ENCODE measurements around the gene RNF17. TPM values are rescaled to one million over a fixed set of nuclear protein-coding genes. Genes with fewer than 3 reads are reported as not detected.

The RNF17 gene
- total RNA-seq, 1 donor from 2014 or later, result not detected

DNA sequence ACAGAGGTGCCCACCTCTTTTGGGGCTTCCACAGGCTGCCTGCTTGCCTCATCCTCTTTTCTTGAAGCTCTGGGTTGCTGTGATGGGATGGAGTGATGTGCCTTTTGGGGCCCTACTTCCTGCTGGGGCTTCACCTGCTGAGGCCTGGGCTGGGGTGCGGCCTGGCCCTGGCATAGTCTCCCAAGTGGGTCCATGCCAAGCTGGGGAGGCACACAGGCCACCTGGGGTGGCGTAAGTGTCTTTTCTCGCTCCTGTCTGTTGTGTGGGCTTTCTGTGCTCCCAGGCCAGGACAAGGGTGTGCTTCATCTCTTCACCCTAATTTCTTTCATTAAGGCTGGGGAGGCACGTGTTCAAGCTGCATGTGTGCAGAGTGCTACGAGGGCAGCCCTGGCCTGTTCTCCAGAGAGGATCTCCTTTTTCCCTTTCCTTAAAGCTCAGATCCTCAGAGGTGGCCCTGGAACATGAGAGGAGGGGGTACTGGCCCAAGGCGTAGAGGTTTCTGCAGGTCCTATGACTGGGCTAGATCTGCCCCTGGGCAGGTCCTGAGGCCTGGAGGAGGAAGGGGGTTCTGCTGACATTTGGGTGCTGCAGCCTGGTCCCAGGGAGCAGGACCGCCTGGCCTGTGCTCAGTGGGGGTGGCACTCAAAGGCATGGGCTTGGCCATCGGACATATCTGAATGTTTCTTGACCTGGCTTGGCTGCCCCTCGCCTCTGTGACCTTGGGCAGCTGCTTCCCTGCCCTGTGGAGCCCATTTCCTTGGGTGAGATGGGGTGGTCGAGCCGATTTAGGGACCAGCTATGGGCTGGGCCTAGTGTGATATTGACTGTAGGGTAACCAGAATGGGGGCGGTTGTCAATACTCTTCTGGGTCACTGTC lies 23.7 kb upstream of the RNF17 start:
- peaks cover 14% of the 10 kb centered on the region for H3K27me3 ChIP-seq (ENCODE audit: low read depth)
- no peak overlapping the region for H3K4me3 ChIP-seq
- intact Hi-C loops (cut with DNase I), result no loop called here
- no peak overlapping the region for H3K27ac ChIP-seq
- no peak for DNase-seq
- H3K36me3 ChIP-seq, result no peaks in the 10 kb centered on the region
- H3K4me1 ChIP-seq, result no peaks in the 10 kb centered on the region
- H3K9me3 ChIP-seq, result no peaks in the 10 kb centered on the region
- TF ChIP-seq, protein P1, sequence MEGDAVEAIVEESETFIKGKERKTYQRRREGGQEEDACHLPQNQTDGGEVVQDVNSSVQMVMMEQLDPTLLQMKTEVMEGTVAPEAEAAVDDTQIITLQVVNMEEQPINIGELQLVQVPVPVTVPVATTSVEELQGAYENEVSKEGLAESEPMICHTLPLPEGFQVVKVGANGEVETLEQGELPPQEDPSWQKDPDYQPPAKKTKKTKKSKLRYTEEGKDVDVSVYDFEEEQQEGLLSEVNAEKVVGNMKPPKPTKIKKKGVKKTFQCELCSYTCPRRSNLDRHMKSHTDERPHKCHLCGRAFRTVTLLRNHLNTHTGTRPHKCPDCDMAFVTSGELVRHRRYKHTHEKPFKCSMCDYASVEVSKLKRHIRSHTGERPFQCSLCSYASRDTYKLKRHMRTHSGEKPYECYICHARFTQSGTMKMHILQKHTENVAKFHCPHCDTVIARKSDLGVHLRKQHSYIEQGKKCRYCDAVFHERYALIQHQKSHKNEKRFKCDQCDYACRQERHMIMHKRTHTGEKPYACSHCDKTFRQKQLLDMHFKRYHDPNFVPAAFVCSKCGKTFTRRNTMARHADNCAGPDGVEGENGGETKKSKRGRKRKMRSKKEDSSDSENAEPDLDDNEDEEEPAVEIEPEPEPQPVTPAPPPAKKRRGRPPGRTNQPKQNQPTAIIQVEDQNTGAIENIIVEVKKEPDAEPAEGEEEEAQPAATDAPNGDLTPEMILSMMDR (IDR thresholded peaks at IDR 0.05), result no peak
- ATAC-seq, result no peak

DNA sequence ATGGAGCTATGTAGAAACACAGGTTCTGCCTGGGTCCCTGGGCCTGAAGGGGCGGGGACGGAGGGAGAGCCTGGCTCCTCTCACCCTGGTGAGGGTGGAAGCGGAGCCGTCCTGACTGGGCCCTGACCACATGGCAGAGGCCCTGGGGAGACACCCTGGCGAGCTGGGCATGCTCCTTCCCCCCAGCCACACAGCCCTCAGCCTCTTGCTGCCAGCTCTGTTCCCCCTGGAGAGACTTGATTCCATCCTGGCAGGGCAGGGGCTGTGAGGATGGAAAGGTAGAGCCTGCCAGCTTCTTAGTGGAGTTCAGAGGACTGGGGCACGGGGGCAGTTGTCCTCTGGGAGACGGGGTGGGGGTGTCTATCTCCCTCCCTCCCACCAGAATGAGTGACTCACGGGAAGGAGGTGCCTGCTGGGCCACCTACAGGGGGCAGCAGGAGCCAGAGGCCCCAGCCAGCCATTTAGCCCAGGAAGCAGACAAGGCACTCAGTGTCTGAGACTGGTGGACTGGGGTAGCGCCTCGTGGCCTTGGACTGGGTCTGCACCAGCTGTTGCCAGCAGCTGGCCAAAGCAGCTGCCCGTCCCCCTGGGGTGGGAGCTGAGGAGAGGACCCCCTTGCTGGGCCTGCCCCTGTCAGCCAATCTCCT lies 22.8 kb upstream of the RNF17 start:
- intact Hi-C loops (cut with DNase I), result no loop called here
- TF ChIP-seq, protein P1 (IDR thresholded peaks at IDR 0.05), result no peak
- no peaks in the 10 kb centered on the region for H3K9me3 ChIP-seq
- no peaks in the 10 kb centered on the region for H3K36me3 ChIP-seq
- no peak overlapping the region for H3K27ac ChIP-seq
- H3K27me3 ChIP-seq (ENCODE audit: low read depth), result peaks cover 23% of the 10 kb centered on the region
- ATAC-seq (peak in 1 of 2 donors; percentile 11), DNase-seq (no peak)
- H3K4me1 ChIP-seq, result no peaks in the 10 kb centered on the region
- H3K4me3 ChIP-seq, result no peak overlapping the region

DNA sequence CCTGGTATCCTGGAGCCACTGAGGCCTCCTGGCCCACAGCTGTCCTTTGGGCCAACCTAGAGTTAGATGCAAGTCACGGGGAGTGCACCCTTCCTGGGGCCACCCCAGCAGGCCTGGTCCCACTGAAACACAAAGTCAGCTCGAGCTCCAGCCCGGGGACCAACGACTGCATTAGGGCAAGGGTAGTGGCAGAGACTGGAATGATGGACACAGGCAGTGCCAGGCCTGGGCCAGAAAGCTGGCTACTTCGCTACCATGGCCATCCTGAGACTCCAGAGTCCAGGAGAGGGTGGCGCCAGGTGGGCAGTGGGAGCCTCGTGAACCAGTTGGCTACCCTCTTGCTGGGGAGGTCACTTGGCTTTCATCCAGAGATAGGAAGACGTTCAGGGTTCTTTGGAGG lies 22.2 kb upstream of the RNF17 start:
- Histone ChIP-seq H3K27me3 (ENCODE audit: low read depth) (peaks cover 29% of the 10 kb centered on the region), H3K9me3 (no peaks in the 10 kb centered on the region), H3K27ac (no peak overlapping the region), H3K4me1 (no peaks in the 10 kb centered on the region), H3K4me3 (no peak overlapping the region), H3K36me3 (no peaks in the 10 kb centered on the region)
- TF ChIP-seq, protein P1 (IDR thresholded peaks at IDR 0.05), result no peak
- ATAC-seq, result no peak
- intact Hi-C loops (cut with DNase I), result no loop called here
- no peak for DNase-seq

DNA sequence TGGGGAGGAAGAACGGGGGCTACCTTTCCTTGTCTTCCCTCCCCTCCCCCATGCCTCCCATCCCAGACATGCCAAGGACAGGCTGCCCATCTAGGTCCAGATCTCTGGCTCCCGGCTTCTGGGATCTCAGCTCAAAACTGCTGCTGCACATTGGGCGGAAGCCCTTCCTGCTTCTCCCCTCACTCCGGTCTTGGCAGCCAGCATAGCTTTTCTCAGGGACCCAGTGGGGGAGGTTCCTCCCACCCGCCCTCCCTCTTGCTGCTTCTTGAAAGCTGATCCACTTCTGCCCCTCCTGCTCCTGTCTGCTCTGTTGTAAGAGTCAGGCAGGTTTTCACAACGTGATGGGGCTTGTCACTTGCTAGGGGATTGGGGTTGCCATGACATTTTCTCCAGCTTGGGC lies 21.7 kb upstream of the RNF17 start:
- ATAC-seq, result no peak
- Histone ChIP-seq H3K4me3 (no peak overlapping the region), H3K36me3 (no peaks in the 10 kb centered on the region), H3K27ac (no peak overlapping the region), H3K27me3 (ENCODE audit: low read depth) (peaks cover 34% of the 10 kb centered on the region), H3K4me1 (peaks cover 2% of the 10 kb centered on the region), H3K9me3 (no peaks in the 10 kb centered on the region)
- intact Hi-C loops (cut with DNase I), result no loop called here
- DNase-seq, result no peak
- TF ChIP-seq, protein P1 (IDR thresholded peaks at IDR 0.05), result no peak

DNA sequence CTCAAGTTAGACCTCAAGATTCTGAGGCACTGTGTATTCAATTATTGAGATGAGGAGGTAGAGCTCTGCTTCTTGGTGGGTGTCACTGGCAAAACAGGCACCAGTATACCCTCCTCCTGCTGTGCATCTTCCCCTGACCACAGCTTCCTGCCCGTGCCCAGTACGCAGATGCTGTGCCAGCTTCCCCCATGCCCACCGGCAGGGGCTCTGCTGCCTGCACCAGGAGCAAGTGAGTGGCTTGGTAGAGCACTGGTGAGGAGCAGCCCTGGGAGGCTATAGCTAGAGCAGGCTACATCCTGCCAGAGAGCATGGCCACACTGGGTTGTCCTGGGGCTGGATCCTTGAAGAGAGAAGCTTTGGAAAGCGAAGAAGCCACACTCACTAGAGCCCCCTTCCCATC lies 21.0 kb upstream of the RNF17 start:
- peaks cover 9% of the 10 kb centered on the region for H3K4me1 ChIP-seq
- no peaks in the 10 kb centered on the region for H3K9me3 ChIP-seq
- no peak overlapping the region for H3K4me3 ChIP-seq
- ATAC-seq (no peak), DNase-seq (no peak)
- H3K27me3 ChIP-seq (ENCODE audit: low read depth), result peaks cover 41% of the 10 kb centered on the region
- TF ChIP-seq, protein P1 (IDR thresholded peaks at IDR 0.05), result no peak
- no peak overlapping the region for H3K27ac ChIP-seq
- H3K36me3 ChIP-seq, result no peaks in the 10 kb centered on the region
- intact Hi-C loops (cut with DNase I), result no loop called here

Measured in lower lobe of right lung (tissue), 2 donors.